GM12878 (cell line): ENCODE measurements around the gene PRDM16. TPM values are rescaled to one million over a fixed set of nuclear protein-coding genes. Genes with fewer than 3 reads are reported as not detected.

Experiments
- ATAC-seq: fragments of 200-7000 bp; cut with Tn5 transposase; 3 replicates; pipeline ENCODE4 v1.9.1; 2020; ENCODE audit warnings: mild to moderate bottlenecking, moderate library complexity
- BruUV-seq: library from RNA; stranded (reverse); fragments of 400-500 nt; replicated peaks from 2 replicates; lab custom pipeline; 2021; lab: Mats Ljungman, UMichigan
- CTCF ChIA-PET: fragments of 300-600 bp; sonication (Branson Sonifier 250); formaldehyde crosslinking; extraction: SDS; loops from one replicate; lab custom pipeline; 2021; ENCODE audit warnings: inconsistent platforms; lab: Yijun Ruan, JAX
- POLR2A ChIA-PET: fragments of 350-600 bp; formaldehyde crosslinking; extraction: SDS; loops from one replicate; lab custom pipeline; 2021; ENCODE audit warnings: inconsistent platforms; lab: Charles Lee
- RAD21 ChIA-PET: fragments of 300-600 bp; sonication (Branson Sonifier 250); formaldehyde crosslinking; loops from one replicate; lab custom pipeline; 2023; ENCODE audit warnings: antibody characterized with exemption; ENCODE audit not compliant: unreplicated experiment; lab: Charles Lee
- SMC1A ChIA-PET: fragments of 300-600 bp; sonication (Branson Sonifier 250); formaldehyde crosslinking; loops from one replicate; lab custom pipeline; 2023; ENCODE audit not compliant: unreplicated experiment, uncharacterized antibody; lab: Charles Lee
- DNase-seq: peaks from one replicate; pipeline ENCODE4 v3.0.0-alpha.2; 2011; ENCODE audit warnings: low read depth, low spot score
- FAIRE-seq: peaks from 3 replicates; lab custom pipeline; 2011; peaks lifted over from hg19 to GRCh38; lab: Jason Lieb, UNC
- H2AFZ ChIP-seq: 2 replicates; pipeline ENCODE4 v1.6.0; 2011; ENCODE audit warnings: low read depth, low read length, control low read depth; ENCODE audit not compliant: control insufficient read depth
- H3K27ac ChIP-seq: 2 replicates; pipeline ENCODE4 v1.5.1; 2011; ENCODE audit warnings: control low read depth; ENCODE audit not compliant: control insufficient read depth, insufficient read depth
- H3K27me3 ChIP-seq, 2 experiments: replicated peaks in 1 of 2; 2 replicates each; pipeline versions ENCODE4 v1.6.0 to v1.6.1; 2011; ENCODE audit warnings: low read length in 1 of 2; ENCODE audit not compliant: control insufficient read depth in 2 of 2, insufficient read depth in 2 of 2
- H3K36me3 ChIP-seq, 2 experiments: 2 replicates each; pipeline ENCODE4 v1.5.1; 2011; ENCODE audit warnings: low read length in 1 of 2; ENCODE audit not compliant: control insufficient read depth in 2 of 2, insufficient read depth in 2 of 2
- H3K4me1 ChIP-seq: 2 replicates; pipeline ENCODE4 v1.6.1; 2011; ENCODE audit warnings: mild to moderate bottlenecking, low read length, moderate library complexity, mixed read lengths; ENCODE audit not compliant: control insufficient read depth, insufficient read depth
- H3K4me2 ChIP-seq: 2 replicates; pipeline ENCODE4 v1.6.0; 2011; ENCODE audit warnings: control low read depth; ENCODE audit not compliant: control insufficient read depth, insufficient read depth
- H3K4me3 ChIP-seq: fragments of 200-600 bp; sonication (generic); 2 replicates; pipeline ENCODE4 v1.5.1; 2016
- H3K79me2 ChIP-seq: 2 replicates; pipeline ENCODE4 v1.6.0; 2011; ENCODE audit warnings: low read length; ENCODE audit not compliant: control insufficient read depth, insufficient read depth
- H3K9ac ChIP-seq: 2 replicates; pipeline ENCODE4 v1.8.0; 2011; ENCODE audit warnings: low read length, control low read depth, mixed read lengths; ENCODE audit not compliant: control insufficient read depth, insufficient read depth
- H3K9me3 ChIP-seq: replicated peaks from 3 replicates; pipeline ENCODE4 v1.5.1; 2011; ENCODE audit warnings: mild to moderate bottlenecking, low read length; ENCODE audit not compliant: control insufficient read depth, insufficient read depth
- H4K20me1 ChIP-seq: 2 replicates; pipeline ENCODE4 v1.6.0; 2011; ENCODE audit not compliant: control insufficient read depth, insufficient read depth
- E2F8 ChIP-seq: fragments of 450-650 bp; IDR thresholded peaks from 2 replicates; pipeline ENCODE4 v1.6.1; 2018; ENCODE audit warnings: mild to moderate bottlenecking, low read depth, moderate library complexity; ENCODE audit not compliant: partially characterized antibody
- FOS ChIP-seq: IDR thresholded peaks from 3 replicates; pipeline ENCODE4 v1.6.1; 2011; ENCODE audit warnings: borderline replicate concordance; ENCODE audit not compliant: insufficient read length; ENCODE audit errors: extremely low read depth
- SREBF1 ChIP-seq: IDR thresholded peaks from 2 replicates; pipeline ENCODE4 v1.6.1; 2012; ENCODE audit warnings: mild to moderate bottlenecking, low read length
- WGBS: methylation state at CpG from one replicate; pipeline ENCODE4 v1.1.6; 2016; ENCODE audit warnings: low lambda C conversion rate; ENCODE audit not compliant: insufficient replicate concordance, insufficient coverage; ENCODE audit errors: missing lambda C conversion rate; 5-methylcytosine and 5-hydroxymethylcytosine counted together
- in situ Hi-C: fragments of 300-500 bp; cut with MboI; formaldehyde crosslinking; loops from 9 replicates; pipeline ENCODE4 v1.14.3; 2018; ENCODE audit warnings: mixed read lengths
- intact Hi-C: fragments of 100-400 bp; cut with micrococcal nuclease; formaldehyde crosslinking; loops from one replicate; pipeline ENCODE4 v1.14.2; 2022; ENCODE audit not compliant: unreplicated experiment
- polyA plus RNA-seq, 11 experiments: library from polyadenylated mRNA; depleted of rRNA in 4 of 11; unstranded in 6 of 11; stranded (reverse) in 5 of 11; fragments of >200 nt; fragmentation: Nextera tagmentation in 4 of 11; fragmentation: Illumina TruSeq in 1 of 11; extraction: Ambion mirVana in 4 of 11; extraction: Trizol in 1 of 11; gene quantifications; 1 replicate in 1 of 11; 2 replicates in 10 of 11; pipeline versions ENCODE4 v1.2.1 to v1.2.3, GENCODE V29; 2011 to 2016; ENCODE audit warnings: inconsistent platforms in 2 of 11, missing spikeins in 2 of 11, low read depth in 1 of 11
- total RNA-seq, 4 experiments: library from RNA; depleted of rRNA in 3 of 4; stranded (reverse); fragments of >200 nt in 3 of 4; fragmentation: Illumina TruSeq in 1 of 4; extraction: Trizol in 1 of 4; gene quantifications; 2 replicates each; pipeline versions ENCODE4 v1.2.1 to v1.2.3, GENCODE V29; 2013 to 2021

PRDM16 gene
- total and polyA plus RNA-seq, 10 of the 15 experiments (the other 5 are each of a cell fraction or from before 2014, with no cell fraction given), result 0.03 TPM; not detected in 9

- TF ChIP-seq E2F8, result no peak
Measured at GRCh38 chr1:3462356-3463012, 393.5 kb downstream of the PRDM16 start (continued).

GRCh38 chr1:3463013-3463385, 394.0 kb downstream of the PRDM16 start:
- Histone ChIP-seq H3K9ac (no peak overlapping the region), H3K4me3 (no peak overlapping the region), H3K4me1 (no peaks in the 10 kb centered on the region), H4K20me1 (no peaks in the 10 kb centered on the region), H3K9me3 (no peaks in the 10 kb centered on the region), H2AFZ (no peak overlapping the region), H3K27me3 (no peaks in the 10 kb centered on the region; a peak in 1 of 4 replicates), H3K36me3 (no peaks in the 10 kb centered on the region), H3K27ac (no peak overlapping the region), H3K4me2 (no peak overlapping the region), H3K79me2 (no peaks in the 10 kb centered on the region)
- no TSS peak for BruUV-seq
- ChIA-PET RAD21 (no interaction called here), POLR2A (no interaction called here), CTCF (no interaction called here), SMC1A (no interaction called here)
- FAIRE-seq, result no peak
- intact Hi-C loops (no loop called here), in situ Hi-C loops (no loop called here)
- TF ChIP-seq FOS (no peak), SREBF1 (no peak)
- no peak for ATAC-seq
- no peak for DNase-seq
- 37% methylated on average over 17 of the region's 22 CpGs for WGBS
